Measurements from ENCODE around the gene COL23A1. TPM values are rescaled to one million over a fixed set of nuclear protein-coding genes. Genes with fewer than 3 reads are reported as not detected.
A peak's percentile ranks its signal among the peaks of the same experiment; 100 is the strongest.

Gene COL23A1
- total and polyA plus RNA-seq, 2 donors (not counting 1 experiment from before 2014, with no cell fraction given), result not detected

DNA sequence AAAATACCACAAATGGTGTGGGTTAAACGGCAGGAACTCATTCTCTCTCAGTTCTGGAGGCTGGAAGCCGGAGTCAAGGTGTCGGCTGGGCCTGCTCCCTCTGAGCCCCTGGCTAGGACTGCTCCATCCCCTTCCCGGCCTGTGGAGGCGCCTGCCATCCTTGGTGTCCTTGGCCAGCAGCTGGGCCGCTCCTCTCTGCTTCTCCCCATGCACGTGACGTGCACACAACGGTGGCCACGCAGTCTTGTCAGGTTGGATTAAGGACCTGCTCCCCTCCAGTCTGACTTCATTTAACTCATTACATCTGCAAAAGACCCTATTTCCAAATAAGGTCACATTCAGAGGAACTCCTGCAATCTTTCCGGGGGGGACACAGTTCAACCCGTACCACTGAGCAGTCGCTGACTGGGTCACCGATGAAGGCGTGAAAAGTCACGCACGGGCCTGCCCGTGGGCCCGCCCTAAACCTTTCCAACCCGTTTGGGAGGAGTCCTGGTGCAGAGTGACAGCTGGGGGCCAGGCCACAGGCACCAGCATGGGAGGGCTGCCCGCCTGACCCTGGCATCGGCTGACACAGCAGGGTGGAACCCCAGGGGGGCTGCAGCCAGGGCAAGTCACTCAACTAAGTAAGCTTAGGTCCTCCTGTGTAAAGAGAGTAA, 135.2 kb downstream of the COL23A1 start:
- Histone ChIP-seq H4K20me1 (ENCODE audit: control insufficient read depth, extremely low read depth, insufficient read depth, low read length) (no peaks in the 10 kb centered on the region), H3K4me1 (ENCODE audit: control insufficient read depth, extremely low read depth, insufficient read depth, low read length) (no peaks in the 10 kb centered on the region), H3K79me2 (ENCODE audit: control insufficient read depth, insufficient read depth, low read length) (no peaks in the 10 kb centered on the region), H2AFZ (ENCODE audit: low read length) (no peak overlapping the region), H3K4me3 (replicated peaks in 1 of 4; ENCODE audit: control extremely low read depth in 1 of 4, insufficient read depth in 1 of 4, low read depth in 3 of 4, low read length in 4 of 4) (no peak overlapping the region), H3K9me3 (ENCODE audit: control insufficient read depth, insufficient read depth, low read depth, low read length) (no peaks in the 10 kb centered on the region), H3K9ac (ENCODE audit: insufficient read depth, low read length) (no peak overlapping the region), H3K4me2 (ENCODE audit: extremely low read depth, insufficient read depth, low read length) (no peak overlapping the region), H3K36me3 (ENCODE audit: control insufficient read depth, insufficient read depth, low read length) (no peaks in the 10 kb centered on the region), H3K27me3 (ENCODE audit: control insufficient read depth, insufficient read depth, low read length) (no peaks in the 10 kb centered on the region), H3K27ac (ENCODE audit: insufficient read depth, low read length) (no peak overlapping the region)
- TF ChIP-seq, protein P1, sequence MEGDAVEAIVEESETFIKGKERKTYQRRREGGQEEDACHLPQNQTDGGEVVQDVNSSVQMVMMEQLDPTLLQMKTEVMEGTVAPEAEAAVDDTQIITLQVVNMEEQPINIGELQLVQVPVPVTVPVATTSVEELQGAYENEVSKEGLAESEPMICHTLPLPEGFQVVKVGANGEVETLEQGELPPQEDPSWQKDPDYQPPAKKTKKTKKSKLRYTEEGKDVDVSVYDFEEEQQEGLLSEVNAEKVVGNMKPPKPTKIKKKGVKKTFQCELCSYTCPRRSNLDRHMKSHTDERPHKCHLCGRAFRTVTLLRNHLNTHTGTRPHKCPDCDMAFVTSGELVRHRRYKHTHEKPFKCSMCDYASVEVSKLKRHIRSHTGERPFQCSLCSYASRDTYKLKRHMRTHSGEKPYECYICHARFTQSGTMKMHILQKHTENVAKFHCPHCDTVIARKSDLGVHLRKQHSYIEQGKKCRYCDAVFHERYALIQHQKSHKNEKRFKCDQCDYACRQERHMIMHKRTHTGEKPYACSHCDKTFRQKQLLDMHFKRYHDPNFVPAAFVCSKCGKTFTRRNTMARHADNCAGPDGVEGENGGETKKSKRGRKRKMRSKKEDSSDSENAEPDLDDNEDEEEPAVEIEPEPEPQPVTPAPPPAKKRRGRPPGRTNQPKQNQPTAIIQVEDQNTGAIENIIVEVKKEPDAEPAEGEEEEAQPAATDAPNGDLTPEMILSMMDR (conservative IDR thresholded peaks at IDR 0.05 in 1 of 2, IDR thresholded peaks at IDR 0.05 in 1 of 2; ENCODE audit: low read depth in 1 of 2, low read length in 2 of 2), result no peak
- TF ChIP-seq EZH2 (IDR thresholded peaks at IDR 0.05; ENCODE audit: low read length, missing control alignments), result no peak
- DNase-seq (ENCODE audit: low read depth in 2 of 2), result no peak

DNA sequence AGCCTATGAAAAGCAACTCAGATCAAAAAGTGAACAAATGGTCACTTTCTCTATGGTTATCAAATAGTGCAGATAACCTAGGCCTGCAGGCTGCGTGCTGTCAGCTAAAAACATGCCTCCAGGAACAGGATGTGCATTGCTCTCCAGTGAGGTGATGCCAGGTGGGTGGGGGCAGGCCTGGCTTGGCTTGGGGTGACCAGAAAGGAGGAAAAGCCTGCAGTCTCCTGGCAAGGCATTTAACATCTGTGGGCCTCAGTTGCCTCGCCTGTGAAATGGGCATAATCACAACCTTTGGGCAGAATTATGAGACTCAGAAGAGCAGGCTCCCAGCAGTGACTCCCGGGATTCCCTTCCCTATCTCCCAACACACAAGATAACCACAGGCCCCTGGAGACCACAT, 135.9 kb downstream of the COL23A1 start:
- no peak overlapping the region for H2AFZ ChIP-seq (ENCODE audit: low read length)
- H3K36me3 ChIP-seq (ENCODE audit: control insufficient read depth, insufficient read depth, low read length), result no peaks in the 10 kb centered on the region
- no peak overlapping the region for H3K4me2 ChIP-seq (ENCODE audit: extremely low read depth, insufficient read depth, low read length)
- H3K9ac ChIP-seq (ENCODE audit: insufficient read depth, low read length), result no peak overlapping the region
- TF ChIP-seq, protein P1 (conservative IDR thresholded peaks at IDR 0.05 in 1 of 2, IDR thresholded peaks at IDR 0.05 in 1 of 2; ENCODE audit: low read depth in 1 of 2, low read length in 2 of 2), result no peak
- no peak for TF ChIP-seq EZH2 (IDR thresholded peaks at IDR 0.05; ENCODE audit: low read length, missing control alignments)
- no peaks in the 10 kb centered on the region for H4K20me1 ChIP-seq (ENCODE audit: control insufficient read depth, extremely low read depth, insufficient read depth, low read length)
- H3K27ac ChIP-seq (ENCODE audit: insufficient read depth, low read length), result no peak overlapping the region
- H3K79me2 ChIP-seq (ENCODE audit: control insufficient read depth, insufficient read depth, low read length), result no peaks in the 10 kb centered on the region
- no peaks in the 10 kb centered on the region for H3K4me1 ChIP-seq (ENCODE audit: control insufficient read depth, extremely low read depth, insufficient read depth, low read length)
- DNase-seq (ENCODE audit: low read depth in 2 of 2), result no peak
- H3K4me3 ChIP-seq (replicated peaks in 1 of 4; ENCODE audit: control extremely low read depth in 1 of 4, insufficient read depth in 1 of 4, low read depth in 3 of 4, low read length in 4 of 4), result no peak overlapping the region
- H3K27me3 ChIP-seq (ENCODE audit: control insufficient read depth, insufficient read depth, low read length), result no peaks in the 10 kb centered on the region
- H3K9me3 ChIP-seq (ENCODE audit: control insufficient read depth, insufficient read depth, low read depth, low read length), result no peaks in the 10 kb centered on the region

DNA sequence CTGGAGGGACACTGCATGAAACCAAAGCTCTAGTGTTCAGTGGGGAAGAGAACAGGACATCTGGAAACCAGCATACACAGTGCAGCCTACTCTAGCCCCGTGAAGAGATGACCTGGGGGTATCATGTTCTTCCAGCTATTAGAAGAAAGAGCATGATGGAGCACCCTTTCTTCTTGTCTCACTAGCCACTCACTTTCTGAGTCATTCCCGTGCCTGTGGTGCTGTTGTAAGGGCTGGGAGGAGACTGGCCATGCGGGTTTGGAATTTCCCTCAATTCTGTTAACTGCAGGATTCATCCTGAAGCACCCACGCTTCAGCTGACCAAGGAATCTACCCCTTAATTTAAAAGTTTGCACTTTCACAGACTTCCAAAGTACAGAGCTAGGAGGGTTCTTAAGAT, 137.0 kb downstream of the COL23A1 start:
- Histone ChIP-seq H3K27ac (ENCODE audit: insufficient read depth, low read length) (no peak overlapping the region), H3K79me2 (ENCODE audit: control insufficient read depth, insufficient read depth, low read length) (no peaks in the 10 kb centered on the region), H3K4me1 (ENCODE audit: control insufficient read depth, extremely low read depth, insufficient read depth, low read length) (no peaks in the 10 kb centered on the region), H4K20me1 (ENCODE audit: control insufficient read depth, extremely low read depth, insufficient read depth, low read length) (no peaks in the 10 kb centered on the region), H3K27me3 (ENCODE audit: control insufficient read depth, insufficient read depth, low read length) (no peaks in the 10 kb centered on the region), H3K4me2 (ENCODE audit: extremely low read depth, insufficient read depth, low read length) (no peak overlapping the region), H3K9me3 (ENCODE audit: control insufficient read depth, insufficient read depth, low read depth, low read length) (no peaks in the 10 kb centered on the region), H3K36me3 (ENCODE audit: control insufficient read depth, insufficient read depth, low read length) (no peaks in the 10 kb centered on the region), H3K4me3 (replicated peaks in 1 of 4; ENCODE audit: control extremely low read depth in 1 of 4, insufficient read depth in 1 of 4, low read depth in 3 of 4, low read length in 4 of 4) (no peak overlapping the region), H3K9ac (ENCODE audit: insufficient read depth, low read length) (no peak overlapping the region), H2AFZ (ENCODE audit: low read length) (no peak overlapping the region)
- DNase-seq (ENCODE audit: low read depth in 2 of 2), result peak in 1 of 2 donors; percentile 23
- TF ChIP-seq EZH2 (IDR thresholded peaks at IDR 0.05; ENCODE audit: low read length, missing control alignments), result no peak
- TF ChIP-seq, protein P1 (conservative IDR thresholded peaks at IDR 0.05 in 1 of 2, IDR thresholded peaks at IDR 0.05 in 1 of 2; ENCODE audit: low read depth in 1 of 2, low read length in 2 of 2), result no peak

Data from fibroblast of lung (primary cell).